ENCODE results near the gene RAC3.
A peak's percentile ranks its signal among the peaks of the same experiment; 100 is the strongest.

The RAC3 gene

DNA sequence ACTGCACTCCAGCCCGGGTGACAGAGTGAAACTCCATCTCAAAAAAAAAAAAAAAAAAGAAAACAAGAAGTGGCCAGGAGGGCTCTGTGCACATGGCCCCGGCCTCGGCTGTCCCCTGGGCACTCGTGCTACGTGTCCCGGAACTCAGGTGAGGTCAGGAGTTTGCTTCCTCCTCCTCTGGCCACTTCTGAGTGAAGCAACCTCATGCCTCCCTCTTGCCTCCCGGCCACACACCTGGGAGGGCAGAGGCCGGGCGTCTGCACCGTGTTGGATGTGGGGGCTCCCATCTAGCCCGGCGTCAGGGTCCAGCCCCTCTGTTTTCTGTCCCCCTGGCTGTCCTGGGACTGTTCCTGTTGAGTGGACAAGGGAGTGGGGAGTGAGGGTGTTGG lies 31.9 kb upstream of the RAC3 start:
- DNase-seq = no peak

DNA sequence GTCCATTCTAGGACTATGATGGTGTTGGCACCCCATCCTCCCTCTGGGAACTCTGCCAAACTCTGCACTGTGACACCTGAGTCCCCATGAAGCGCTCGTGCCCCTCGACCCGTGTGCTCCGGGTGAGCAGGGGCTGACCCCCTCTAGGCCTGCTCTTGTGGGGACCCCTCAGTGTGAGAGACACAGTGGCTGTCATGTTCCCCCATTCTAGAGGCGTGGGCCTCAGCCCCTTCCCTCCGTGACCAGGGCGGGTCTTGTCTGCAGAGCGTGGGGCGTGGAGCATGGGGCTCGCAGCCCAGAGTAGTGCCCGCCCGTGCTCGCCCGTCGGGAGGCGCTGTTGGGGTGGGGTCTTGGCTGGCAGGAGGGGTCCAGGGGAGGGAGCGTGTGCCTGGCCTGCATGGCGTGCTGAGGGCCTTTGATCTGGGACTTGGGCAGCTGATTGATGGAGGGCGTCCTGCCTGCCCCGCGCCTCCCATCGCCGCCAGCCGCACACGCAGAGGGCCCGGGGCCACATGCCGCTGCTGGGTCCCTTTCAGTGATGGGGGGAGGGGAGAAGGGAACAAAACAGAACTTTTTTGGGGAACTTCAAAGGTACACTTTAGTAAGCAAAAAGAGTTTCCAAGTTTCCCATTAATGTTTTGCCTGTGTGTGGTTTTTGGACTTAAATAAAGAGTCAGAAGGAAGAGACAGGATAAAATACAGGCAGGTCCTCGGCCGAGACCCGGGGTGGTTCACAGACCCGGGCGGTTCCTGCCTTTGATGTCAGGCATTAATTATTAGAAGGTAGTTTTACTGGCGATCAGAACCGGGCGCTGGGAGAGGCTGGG lies 31.3 kb upstream of the RAC3 start:
- DNase-seq = no peak

DNA sequence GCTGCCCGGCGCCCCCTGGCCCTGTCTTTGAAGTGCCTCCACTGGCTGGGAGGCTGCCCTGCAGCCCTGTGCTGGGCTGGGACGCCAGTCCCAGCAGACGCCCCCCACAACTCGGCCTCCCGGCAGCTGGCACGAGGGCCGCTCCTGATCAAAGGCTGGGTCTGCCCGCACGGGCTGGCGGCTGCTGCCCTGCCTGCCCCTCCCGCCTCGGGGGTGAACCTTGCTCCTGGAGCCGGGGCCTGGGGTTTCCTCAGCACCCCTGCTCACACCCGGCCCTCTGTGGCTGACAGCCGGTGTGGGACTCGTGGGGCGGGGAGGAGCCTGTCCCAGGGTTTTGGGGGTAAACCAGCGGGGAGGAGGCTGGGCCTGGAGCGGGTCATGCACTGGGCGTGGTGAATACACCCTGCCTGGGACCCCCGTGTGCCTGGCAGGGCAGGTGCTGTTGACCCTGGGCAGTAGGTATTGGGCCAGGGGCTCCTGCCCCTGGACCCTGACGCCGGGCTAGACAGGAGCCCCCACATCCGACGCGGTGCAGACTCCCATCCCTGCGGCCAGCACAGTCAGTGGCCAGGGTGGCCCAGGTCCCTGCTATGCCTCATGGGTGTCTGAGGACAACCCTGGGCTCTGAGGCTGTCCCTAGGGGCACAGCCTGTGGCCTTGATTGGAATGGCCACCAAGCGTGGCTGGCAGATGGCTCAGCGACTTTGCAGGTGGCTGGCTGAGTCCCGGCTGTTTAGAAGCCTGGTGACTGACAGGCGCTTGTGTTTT lies 30.5 kb upstream of the RAC3 start:
- DNase-seq = peak in 1 of 3 experiments; percentile 3

DNA sequence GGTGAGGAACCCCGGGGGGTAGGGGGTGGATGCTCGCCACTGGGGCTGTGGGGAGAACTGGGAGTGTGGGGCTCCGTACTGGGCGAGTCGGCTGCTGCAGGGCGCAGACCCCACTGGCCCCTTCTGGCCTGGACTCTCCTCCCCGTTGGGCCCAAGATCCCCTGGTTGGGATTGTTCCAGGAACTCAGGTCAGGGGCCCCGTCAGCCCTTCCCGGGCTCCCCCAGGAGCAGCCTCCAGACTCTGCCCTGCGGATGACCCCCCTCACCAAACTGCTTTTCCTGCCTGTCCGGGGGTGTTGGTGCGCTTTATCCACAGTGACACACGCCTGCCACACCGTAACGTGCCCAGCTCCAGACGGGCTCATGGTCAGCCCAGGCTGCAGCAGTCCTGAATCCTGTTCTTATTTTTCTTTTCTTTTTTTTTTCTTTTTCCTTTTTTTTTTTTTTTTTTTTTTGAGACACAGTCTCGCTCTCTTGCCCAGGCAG lies 29.9 kb upstream of the RAC3 start:
- DNase-seq = no peak

DNA sequence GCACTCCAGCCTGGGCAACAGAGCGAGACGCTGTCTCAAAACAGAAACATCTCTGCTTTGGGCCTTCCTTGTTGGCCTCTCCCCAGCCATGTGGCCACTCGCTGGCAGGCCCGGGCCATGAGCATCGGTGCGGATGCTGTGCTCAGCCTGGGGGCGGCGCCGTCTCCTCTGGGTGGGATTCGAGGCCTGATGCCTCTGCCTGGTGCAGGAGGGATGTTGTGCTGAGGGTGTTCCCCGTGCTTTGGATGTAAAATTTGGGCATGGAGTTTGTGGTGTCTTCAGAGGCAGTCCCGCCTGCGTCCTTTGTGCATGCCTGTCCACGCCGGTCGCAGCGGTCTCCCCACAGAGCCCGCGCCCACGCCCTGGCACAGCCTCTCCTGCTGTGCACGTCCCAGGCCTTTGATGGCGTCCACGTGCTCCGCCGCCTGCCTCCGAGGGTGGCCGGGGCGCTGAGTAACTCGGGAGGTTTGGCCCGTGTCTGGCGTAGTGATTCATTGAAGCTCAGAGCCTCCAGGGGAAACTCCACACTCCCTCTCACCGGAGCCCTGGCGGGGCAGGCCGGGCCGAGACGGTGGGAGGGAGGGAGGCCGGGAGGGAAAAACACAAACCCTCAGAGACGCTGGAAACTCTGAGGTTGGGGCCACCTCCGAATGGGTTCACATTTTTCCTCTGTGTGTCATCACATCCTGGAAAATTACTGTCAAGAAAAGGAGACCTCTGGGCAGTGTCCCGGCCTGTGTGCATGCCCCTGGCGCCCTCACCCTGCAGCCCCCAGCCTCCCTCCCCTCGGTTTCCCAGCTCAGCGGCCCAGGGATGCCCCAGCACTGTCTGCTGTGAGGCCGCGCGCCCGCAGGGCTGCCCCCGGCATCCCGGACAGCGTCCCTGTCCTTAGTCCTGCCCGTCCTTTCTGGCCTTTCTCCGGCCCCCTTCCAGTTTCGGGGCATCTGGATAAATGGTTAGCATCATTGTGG lies 27.8 kb upstream of the RAC3 start:
- DNase-seq = no peak

DNA sequence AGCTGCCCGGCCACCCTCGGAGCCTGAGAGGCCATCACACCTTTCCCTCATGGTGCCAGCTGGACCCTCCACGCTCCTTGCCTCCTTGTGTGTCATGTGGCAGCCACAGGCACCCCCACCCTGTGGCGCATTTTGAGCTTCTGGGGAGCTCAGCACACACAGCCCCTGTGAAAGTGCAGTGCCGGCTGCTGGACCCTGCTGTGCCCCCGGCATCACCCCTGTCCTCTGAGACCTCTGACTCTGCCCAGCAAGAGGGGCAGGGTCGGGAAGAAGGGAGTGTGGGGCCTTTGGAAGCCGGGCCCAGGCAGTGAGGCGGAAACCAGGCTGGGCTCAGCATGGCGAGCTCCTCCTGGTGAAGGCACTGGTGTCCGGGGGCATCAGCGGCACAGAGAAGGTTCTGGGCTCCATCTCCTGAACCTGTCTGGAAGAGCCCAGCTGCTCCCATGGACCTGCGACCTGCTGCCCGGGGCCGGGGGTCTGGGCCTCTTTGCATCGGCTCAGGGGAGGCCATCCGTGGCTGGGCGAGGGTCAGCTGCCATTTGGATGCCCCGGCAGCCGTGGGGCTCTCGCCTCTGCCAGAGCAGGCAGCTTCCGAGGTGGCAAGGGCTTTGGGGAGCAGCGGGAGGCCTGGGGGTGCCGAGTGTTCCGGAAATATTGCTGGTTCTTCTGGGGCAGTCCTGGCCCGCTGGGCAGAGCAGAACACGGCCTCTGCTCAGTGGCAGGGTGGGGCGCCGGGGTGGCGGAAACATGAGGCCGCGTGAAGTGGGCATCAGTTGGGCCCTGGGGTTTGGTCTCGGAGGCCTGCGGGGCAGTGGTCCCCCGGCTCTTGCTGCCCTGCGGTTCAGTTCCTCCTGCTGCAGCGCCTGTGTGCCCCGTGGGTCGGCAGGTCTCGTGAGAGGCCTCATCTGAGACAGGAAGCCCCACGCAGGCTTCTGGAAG lies 26.7 kb upstream of the RAC3 start:
- DNase-seq = no peak

- DNase-seq = no peak
These were observed 25.7 kb upstream of the RAC3 start for GRCh38 chr17:82005701-82006348.

DNA sequence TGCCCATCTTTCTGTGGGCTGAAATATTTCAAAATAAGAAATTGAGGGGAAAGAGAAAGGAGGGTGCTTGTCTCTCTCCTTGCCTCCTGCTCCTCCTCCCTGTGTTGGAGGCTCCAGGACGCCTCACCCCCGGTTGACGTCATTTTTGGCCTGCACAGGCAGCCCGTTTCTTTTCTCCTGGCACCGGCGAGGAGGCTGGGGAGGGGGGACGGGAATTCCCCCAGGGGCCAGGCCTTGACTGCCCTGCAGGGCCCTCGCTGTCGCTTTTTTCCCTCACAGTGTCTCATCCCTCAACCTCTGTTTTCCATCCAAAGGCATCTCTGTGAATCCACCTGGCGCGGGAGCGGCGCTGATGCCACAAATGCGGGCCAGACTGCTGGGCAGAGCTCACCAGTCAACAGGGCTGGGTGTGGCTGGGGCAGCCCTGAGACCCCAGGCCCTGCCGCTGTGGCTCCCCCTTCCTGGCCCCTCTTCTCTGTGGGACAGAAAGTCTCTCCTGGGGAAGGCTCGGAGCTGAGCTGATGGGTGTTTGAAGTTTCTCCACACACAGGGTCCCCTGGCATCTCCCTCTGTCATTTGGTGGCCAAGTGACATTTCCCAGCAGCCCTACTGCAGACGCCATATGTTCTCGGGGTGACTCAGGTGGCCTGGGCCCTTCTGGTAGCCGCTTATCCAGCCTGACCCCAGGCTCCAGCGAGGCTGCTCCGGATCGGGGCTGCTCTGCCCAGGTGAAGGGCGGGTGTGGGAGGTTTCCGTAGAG lies 24.8 kb upstream of the RAC3 start:
- no peak for DNase-seq

DNA sequence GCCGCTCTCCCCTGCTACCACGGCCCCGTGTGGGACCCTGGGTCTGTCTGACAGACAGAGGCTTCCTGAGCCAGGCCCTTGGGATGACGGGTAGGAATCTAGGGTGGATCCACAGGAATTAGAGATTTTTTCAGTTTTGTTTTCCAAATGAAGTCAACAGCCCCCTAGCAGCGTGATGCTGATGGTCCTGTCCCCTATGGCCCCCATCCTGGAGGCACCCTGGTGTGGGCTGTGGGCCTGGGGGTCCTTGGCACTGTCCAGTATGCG lies 24.3 kb upstream of the RAC3 start:
- DNase-seq = no peak

DNA sequence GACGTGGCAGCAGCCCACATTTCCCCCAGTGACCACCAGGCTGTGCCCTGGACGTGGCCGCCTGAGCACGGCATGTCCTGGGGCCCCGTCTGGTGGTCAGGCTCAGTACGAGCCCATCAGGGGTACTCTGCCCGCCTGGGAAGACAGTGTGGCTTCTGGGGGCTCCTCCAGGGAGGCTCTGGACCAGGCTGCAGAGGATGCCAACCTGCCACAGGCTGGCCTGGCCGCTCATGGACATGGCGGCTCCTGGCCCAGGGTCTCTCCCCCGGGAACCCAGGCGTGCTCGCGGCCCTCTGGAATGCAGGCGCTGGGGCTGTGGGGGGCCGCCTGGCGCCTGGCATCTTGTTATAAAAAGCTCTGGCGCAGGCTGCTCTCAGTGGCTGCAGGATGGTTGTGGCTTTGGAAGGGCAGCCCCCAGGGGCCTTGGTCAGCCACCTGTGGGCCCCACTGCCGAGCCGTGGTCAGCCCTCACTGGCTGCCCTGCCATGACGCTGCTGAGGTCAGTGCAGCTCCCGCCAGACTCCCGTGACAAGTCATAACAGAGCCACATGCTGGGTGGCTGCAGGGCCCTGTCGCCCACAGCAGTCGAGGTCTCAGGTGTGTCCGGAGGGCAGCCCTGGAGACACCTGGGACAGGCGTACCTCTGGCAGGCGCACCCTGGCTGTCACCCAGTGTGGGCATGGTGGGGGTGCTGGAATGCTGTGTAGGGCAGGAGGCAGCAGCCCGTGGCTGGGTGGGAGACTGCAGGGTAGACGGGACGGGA lies 23.8 kb upstream of the RAC3 start:
- no peak for DNase-seq

- DNase-seq = no peak
These were observed 23.1 kb upstream of the RAC3 start for GRCh38 chr17:82008258-82008940.

DNA sequence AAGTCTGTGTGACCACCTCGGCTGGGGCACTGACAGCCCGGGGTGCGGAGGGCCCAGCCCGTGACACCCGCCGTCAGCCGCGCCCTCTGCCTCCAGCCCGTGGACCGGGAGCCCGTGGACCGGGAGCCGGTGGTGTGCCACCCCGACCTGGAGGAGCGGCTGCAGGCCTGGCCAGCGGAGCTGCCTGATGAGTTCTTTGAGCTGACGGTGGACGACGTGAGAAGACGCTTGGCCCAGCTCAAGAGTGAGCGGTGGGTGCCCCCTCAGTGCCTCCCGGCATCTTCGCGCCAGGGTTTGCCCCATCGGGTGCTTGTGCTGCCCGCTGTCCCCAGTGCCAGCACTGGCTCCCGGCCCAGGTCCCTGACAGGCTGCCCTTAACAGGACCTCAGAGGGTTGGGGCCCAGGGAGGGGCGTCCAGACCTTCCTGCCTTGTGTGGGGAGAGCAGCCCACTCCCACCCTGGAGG lies 22.5 kb upstream of the RAC3 start:
- no peak for DNase-seq

GRCh38 chr17:82009413-82009812 lies 22.1 kb upstream of the RAC3 start:
- no peak for DNase-seq

DNA sequence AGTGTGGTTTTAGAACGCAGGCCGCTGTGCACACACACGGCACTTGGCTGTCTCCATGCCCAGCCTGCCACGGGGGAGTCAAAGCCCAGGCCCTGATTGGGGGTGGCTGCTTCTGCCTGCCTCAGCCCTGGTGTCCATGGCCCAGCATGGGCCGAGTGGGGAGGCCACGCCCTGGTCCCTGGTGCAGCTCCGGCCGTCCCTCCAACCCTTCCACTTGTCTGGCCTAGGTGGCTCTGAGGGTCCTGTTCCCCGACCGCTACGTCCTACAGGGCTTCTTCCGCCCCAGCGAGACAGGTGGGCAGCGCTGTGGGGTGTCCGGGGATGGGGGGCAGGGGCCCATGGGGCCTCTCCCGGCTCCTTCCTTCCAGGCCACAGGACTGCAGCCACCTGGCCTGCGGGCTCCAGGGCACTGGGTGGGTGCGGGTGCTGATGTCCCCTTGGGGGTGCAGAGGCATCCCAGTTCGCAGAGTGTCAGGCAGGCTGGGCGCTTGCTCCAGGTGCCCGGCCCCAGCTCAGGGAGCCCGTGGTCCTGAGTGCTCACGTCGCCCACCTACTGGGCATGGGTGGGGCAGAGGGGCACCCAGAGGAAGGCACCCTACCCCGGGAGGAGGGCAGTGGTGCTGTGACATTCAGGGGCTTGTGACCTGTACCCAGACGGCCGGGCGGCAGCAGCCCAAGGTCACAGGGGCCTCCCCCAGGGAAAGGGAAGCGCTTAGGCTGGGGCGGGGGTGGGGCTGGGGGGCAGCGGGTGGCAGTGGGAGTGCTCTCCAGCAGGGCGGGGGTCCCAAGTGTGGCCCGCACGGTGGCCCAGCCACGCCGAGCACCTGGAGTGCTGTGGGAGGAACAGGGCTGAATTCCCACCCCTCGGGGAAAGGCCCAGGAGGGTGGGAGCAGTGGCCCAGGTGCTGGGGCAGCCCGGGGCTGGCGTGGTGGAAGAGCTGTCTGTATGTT lies 20.6 kb upstream of the RAC3 start:
- no peak for DNase-seq

DNA sequence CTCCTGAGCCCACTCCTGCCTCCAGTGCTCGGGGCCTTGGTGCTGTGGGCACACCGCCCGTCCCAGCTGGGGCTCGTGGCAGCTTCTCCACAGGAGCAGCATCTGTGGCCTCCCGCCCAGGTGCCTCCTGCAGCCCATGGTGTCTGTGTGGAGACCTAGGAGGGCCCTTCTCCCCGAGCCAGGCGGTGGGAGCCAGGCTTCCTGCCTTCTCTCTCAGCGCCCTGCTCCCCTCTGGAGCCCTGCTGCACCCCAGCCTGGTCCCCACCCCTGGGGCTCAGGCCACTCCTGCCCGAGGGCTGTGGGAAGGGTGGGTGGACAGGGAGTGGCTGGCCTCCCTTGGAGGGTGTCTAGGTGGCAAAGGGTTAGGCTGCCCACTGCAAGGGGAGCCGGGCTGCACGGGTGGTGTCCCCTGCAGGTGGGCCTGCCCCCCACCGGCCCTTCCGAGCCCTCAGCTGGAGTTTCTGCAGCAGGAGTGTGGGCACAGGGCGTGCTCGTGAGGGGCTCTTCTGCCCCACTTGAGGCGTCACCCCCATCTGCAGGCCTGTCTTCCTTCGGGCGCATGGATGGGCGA lies 19.8 kb upstream of the RAC3 start:
- no peak for DNase-seq

GRCh38 chr17:82012261-82012639 lies 19.2 kb upstream of the RAC3 start:
- DNase-seq = peak in 1 of 3 experiments; percentile 37

DNA sequence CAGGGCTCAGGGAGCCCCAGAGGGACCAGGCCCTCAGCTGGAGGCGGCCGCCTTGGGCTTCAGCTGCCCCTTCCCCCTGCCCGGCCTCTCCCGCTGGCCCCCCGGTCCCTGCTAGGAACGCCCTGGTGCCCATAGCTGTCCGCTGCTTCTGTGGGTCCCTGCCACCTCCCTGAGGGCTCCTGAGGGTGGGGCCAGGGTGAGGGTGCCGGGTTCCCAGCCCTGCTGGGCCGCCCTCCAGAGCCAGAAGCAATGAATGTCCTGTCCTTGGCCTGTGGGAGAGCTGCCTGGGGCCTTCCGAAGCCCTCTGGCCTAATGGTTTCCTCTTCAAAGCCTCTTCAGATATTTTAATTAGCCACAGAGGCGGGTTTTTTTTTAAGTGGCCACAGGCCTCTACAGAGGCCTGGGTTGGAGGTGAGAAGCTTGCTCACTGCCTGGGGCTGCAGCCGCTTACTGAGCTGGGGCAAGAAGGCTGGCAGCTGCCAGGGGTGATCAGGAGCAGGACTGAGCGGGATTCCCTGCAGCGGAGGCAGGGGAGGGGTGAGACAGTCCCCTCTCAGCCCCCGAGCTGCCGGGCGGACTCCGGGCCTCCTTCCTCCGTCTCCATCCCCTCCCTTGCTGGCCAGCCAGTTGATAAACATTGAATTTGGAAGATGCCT lies 18.7 kb upstream of the RAC3 start:
- DNase-seq = peak; percentile 68 to 89 (median 71)

Measured in NCI-H1417 (cell line).